Cardiac septum (tissue), 1 donor: ENCODE measurements around the gene ATP6V0A4. TPM values are rescaled to one million over a fixed set of nuclear protein-coding genes. Genes with fewer than 3 reads are reported as not detected.
"Not testable (repeated sequence)": the region's sequence is repeated elsewhere in the genome, so short reads cannot be mapped to it uniquely, and the experiment has no call there.

Source experiments
- DNase-seq: peaks from one replicate; pipeline ENCODE4 v3.0.0-alpha.2; 2020; ENCODE audit warnings: low spot score
- intact Hi-C: fragments of 100-400 bp; cut with DNase I; formaldehyde crosslinking; loops from one replicate; pipeline ENCODE4 v1.14.0; 2022
- total RNA-seq: library from RNA; stranded (reverse); fragmentation: NEBNext Ultra II Directional; extraction: Animal tissue kit (Norgen Biotek cat#: 25700); gene quantifications from one replicate; pipeline ENCODE4 v1.2.1, GENCODE V29; 2021
- donor health status: DM: no; HTN: no; CAD: no.

Gene ATP6V0A4
- total RNA-seq, 1 donor from 2014 or later: not detected

- intact Hi-C loops: no loop called here
- no peak for DNase-seq
Observed at GRCh38 chr7:138713191-138713590, 84.8 kb downstream of the ATP6V0A4 start.

DNA sequence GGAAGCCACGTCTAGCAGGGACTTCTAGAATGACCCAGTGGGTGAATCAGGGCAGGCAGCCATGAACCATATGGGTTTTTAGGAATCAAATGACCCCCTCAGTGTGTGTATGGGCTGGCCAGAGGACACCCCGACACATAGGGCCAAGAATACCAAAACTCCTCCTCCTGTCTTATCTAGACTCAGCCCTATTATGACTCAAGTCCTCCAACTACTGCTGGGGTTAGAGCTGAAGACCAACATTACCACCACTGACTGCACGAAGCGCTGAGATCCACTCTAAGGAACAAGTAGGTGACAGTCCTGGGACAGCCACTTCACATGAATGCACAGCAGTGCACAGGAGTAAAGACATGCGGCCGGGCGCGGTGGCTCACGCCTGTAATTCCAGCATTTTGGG, 85.3 kb downstream of the ATP6V0A4 start:
- intact Hi-C loops: no loop called here
- DNase-seq: no peak

DNA sequence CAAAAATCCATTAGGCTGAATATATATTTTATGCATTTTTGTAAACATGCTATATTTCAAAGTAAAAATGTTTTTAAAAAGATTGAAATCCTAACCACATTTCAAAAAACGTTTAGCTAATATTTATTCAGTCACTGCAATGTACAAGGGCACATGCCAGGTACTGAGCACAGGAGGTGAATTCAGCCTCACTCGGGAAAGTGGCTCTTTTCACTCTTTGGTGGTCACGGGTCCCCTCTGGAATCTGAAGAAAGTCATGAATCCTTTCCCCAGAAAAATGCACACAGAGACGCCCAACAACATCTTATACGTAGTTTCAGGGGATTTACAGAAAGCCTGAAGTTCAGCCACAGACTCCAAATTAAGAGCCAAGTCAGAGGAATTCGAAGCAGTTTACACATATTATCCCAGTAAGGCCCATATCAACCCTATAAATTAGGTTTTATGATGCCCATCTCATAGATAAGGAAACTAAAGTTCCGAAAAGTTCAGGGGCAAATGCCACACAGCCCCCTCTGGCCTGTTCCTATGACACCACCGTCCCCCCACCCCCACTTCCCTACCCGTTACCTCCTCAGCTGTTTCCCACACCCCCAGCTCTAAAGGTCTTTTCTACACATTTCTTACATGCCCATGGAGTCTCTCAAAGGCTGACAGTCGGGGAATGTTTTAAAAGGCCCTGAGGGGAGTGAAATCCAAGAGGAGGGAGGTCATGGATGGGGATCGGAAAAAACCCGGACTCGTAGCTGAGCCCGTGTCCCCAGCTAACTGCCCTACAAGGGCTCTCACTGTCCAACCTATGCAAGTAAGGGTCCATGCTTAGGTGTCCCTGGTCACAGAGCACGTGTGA, 87.2 kb downstream of the ATP6V0A4 start:
- DNase-seq: no peak
- intact Hi-C loops: no loop called here

DNA sequence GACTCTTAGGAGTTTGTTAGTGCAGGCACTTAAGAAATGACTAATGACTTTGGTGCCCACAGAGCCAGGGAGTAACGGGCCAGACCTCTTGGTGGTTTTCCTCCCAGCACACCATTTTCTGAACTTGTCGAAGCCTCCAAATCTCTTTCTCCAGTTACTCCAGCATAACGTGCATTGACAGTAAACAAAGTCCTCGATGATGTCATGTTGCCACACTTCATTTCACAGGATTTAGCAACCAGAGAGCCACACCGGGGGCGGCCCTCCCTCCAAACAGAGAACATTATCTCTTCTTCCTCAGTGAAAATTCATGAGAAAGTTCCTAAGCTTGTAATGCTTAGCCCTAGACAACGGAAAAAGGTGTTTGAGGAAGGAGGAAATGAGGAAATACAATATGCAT, 92.8 kb downstream of the ATP6V0A4 start:
- no peak for DNase-seq
- intact Hi-C loops: no loop called here

DNA sequence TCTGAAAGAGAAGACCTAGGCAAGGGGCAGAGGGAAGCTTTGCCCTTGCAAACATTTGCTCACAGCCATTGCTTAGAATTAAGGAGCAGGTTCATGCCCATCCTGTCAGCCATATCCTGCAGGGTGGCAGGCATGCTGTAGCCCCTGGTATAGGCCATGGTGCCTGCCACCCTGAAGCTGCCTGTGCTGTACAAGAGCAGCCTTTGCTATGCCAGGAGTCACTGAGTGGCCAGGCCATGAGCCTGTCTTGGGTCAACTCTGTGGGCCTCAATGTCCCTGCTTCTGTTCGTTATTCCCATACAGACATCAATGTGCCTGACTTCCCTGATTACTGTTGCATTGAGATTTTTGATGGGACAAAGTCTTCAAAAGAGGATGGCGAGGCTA, 96.5 kb downstream of the ATP6V0A4 start:
- intact Hi-C loops: no loop called here
- no peak for DNase-seq

DNA sequence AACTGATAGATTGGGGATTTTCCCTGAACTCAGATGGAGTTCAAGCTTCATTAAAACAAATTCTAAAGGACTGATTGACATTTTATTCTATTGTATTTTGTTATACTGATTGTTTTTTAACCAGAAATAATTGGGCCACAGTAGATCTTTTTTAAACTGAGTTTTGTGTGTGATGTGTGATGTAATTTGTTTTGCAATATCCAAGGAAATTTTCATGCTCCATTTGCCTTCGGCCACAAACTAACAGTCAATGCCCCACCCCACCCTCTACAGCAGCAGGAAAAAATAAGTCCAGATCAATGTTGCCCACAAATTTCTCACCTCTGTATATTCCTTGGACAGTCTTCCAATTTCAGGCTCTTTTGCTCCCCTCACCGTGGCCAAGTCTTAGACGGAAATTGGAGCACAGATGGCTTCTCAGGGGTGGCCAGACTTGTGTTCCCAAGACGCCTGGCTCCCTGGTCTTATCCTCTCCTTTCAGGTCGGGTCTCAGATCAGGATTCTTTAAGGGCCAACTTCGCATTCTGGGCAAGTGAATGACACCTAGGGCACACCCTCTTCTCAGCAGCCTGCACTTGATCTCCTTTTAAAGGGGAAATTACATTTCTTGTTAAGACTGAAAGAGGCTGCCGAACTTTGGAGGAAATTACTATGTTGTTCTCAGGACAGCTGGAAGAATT, 97.0 kb downstream of the ATP6V0A4 start, which contains the start of gene SVOPL:
TSS of gene SVOPL (minus strand) at position 506 of the 680 bp plus-strand sequence. CDS start 22,317 bp downstream, outside the sequence.
- no peak for DNase-seq
- intact Hi-C loops: no loop called here

- intact Hi-C loops: no loop called here
- DNase-seq: no peak
Observed at GRCh38 chr7:138699661-138700060, 98.3 kb downstream of the ATP6V0A4 start.

DNA sequence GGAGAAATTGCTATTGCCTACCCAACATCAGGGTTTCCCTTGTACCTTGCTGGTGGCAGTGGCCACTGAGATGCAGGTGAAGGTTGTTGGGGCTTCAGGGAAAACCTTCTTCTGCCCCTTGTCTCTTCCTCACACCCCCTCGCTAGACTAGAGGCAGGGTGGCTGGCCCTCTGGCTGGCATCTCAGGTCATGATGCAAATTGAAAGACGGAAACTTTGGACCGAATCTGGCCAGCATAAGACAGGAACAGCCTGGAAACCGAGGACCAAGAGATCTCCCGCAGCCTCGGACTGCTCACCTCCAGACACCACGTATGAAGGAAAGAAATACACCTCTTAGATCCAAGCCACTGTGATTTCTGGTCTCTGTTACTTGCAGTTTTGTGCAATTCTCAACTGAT, 99.7 kb downstream of the ATP6V0A4 start:
- intact Hi-C loops: no loop called here
- DNase-seq: no peak

GRCh38 chr7:138697535-138698182, 100.3 kb downstream of the ATP6V0A4 start:
- intact Hi-C loops: no loop called here
- no peak for DNase-seq

- DNase-seq, intact Hi-C loops: not testable (repeated sequence)
Observed at GRCh38 chr7:138695776-138696175, 102.2 kb downstream of the ATP6V0A4 start.

DNA sequence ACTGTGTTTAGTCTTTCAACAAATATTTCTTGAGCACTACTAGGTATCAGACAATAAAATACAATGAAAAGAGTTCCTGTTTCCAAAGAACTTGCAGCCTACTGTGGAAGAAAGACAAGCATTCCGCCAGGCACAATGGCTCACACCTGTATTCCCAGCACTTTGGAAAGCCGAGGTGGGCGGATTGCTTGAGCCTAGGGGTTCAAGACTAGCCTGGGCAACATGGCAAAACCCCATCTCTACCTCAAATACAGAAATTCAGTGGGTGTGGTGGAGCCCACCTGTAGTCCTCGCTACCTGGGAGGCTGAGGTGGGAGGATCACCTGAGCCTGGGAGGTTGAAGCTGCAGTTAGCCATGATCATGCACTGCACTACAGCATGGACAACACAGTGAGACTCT, 102.9 kb downstream of the ATP6V0A4 start:
- no peak for DNase-seq
- intact Hi-C loops: no loop called here

DNA sequence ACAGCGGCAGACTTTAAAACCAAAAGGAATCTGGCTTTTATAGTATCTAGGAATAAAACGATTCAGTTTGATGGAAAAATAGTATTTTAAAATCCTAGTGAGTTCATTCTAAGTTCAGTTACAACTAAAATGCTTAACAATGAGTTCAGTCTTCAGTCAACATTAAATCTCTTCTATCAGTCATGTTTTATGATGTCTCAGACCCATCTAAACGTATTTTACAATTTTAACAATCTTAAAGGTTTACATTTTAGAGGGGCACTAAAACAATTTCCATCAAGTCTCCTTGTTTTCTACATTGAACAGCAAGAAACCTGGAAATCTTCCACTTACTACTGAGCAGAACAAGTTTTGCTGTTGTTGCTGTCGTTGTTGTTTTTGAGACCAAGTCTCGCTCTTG, 106.8 kb downstream of the ATP6V0A4 start:
- DNase-seq: no peak
- intact Hi-C loops: no loop called here

DNA sequence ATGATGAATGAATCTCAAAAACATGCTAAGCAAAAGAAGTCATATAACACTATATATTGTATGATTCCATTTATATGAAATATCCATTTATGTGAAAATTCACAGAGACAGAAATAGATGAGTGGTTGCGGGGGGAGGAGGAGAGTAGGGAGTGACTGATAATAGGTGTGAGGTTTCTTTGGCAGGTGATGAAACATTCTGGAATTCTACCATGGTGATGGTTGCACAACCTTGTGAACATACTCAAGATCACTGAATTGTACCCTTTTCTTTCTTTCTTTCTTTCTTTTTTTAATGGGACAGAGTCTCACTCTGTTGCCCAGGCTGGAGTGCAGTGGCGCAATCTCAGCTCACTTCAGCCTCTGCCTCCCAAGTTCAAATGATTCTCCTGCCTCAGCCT, 107.5 kb downstream of the ATP6V0A4 start:
- intact Hi-C loops: no loop called here
- DNase-seq: no peak

DNA sequence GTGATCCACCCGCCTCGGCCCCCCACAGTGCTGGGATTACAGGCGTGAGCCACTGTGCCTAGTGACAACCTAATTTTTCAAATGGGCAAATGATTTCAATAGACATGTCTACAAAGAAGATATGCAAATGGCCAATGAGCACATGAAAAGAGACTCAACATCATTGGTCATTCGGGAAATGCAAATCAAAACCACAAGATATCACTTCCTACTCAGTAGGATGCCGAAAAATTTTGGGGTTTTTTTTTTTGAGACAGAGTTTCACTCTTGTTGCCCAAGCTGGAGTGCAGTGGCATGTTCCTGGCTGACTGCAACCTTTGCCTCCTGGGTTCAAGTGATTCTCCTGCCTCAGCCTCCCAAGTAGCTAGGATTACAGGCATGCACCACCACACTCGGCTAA, 110.0 kb downstream of the ATP6V0A4 start:
- DNase-seq, intact Hi-C loops: not testable (repeated sequence)

DNA sequence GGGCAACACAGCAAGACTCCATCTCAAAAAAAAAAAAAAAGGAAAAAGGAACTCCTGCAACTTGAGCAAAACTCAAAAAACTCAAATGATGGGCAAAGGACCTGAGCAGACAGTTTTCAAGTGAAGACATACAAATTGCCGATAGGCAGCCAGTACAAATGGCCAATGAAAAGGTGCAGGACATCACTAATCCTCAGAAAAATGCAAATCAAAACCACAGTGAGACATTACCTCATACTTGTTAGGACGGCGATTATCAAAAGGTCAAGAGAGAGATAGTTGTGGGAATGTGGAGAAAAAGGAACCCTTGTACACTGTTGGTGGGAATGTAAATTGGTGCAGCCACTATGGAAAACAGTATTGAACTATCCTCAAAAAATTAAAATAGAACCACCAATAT, 113.7 kb downstream of the ATP6V0A4 start:
- intact Hi-C loops: no loop called here
- no peak for DNase-seq

- no peak for DNase-seq
- intact Hi-C loops: no loop called here
Observed at GRCh38 chr7:138679793-138680192, 118.2 kb downstream of the ATP6V0A4 start.

DNA sequence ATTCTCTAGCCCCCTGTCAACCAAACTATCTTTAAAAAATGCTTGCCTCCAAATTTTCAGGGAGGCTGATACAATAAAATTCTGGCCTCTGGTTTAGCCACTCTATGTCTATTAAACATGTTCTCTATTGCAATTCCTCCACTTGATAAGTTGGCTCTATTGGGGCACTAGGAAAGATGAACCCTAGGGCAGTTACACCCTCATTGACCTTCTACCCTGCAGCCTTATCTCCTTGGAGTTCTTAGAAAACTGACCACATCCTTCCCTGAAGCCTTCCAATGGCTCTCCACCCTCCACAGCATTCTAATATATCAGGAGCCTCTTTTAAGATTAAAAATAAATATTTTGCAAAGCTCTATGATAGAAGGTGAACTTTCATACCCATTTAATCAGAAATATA, 127.4 kb downstream of the ATP6V0A4 start:
- no peak for DNase-seq
- intact Hi-C loops: no loop called here

GRCh38 chr7:138669364-138669763, 128.6 kb downstream of the ATP6V0A4 start:
- intact Hi-C loops: no loop called here

DNA sequence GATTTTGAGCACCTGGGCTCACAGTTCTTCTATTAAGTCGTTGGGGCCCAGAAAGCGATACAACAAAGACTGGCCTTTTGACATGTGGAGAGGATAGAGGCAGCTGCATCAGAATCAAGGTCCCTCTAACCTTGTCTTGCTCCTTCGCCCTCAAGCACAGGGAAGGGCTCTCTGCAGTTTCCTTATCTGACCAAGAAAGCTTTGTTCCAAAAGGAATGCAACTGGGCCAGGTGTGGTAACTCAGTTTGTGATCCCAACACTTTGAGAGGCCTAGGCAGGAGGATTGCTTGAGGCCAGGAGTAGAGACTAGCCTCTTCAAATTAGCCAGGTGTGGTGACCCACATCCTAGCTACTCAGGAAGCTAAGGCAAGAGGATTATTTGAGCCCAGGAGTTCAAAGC, 129.1 kb downstream of the ATP6V0A4 start:
- intact Hi-C loops: no loop called here
- no peak for DNase-seq

More at GRCh38 chr7:138669364-138669763, 128.6 kb downstream of the ATP6V0A4 start:
- no peak for DNase-seq

DNA sequence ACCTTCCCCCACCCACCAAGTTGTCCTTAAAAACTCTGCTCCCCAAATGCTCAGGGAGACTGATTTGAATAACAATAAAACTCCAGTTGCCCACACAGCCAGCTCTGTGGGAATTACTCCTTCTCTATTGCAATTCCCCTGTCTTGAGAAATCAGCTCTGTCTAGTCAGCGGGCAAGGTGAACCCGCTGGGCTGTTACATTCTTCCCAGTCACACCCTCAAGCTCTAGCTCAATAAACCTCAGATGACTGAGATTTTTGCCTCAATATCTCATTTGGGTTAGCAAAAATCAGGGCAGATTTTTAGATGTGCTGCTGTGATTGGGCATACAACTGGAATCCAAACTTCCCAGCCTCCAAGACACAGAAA, 129.8 kb downstream of the ATP6V0A4 start:
- DNase-seq: no peak
- intact Hi-C loops: no loop called here
